Right lobe of liver (tissue), 4 donors: ENCODE results near the gene CSNK2A3.

Source experiments
- POLR2A ChIP-seq: fragments of 450-650 bp; IDR thresholded peaks from one replicate; pipeline ENCODE4 v1.6.1; 2017; ENCODE audit warnings: antibody characterized with exemption, mild to moderate bottlenecking
- TF ChIP-seq, protein P1 (sequence below), 4 donors: fragments of 200-600 bp in 3 of 4; fragments of 450-650 bp in 1 of 4; IDR thresholded peaks; one replicate each; pipeline versions ENCODE4 v1.5.1 to v1.8.0; 2016 to 2022; ENCODE audit warnings: antibody characterized with exemption in 4 of 4, mild to moderate bottlenecking in 2 of 4
- donor health status: DM: no; HTN: no; CAD: no.
- donor health status: DM: no; HTN: no; CAD: no.
- donor health status: DM: no; HTN: yes; CAD: no.

- TF ChIP-seq, protein P1, sequence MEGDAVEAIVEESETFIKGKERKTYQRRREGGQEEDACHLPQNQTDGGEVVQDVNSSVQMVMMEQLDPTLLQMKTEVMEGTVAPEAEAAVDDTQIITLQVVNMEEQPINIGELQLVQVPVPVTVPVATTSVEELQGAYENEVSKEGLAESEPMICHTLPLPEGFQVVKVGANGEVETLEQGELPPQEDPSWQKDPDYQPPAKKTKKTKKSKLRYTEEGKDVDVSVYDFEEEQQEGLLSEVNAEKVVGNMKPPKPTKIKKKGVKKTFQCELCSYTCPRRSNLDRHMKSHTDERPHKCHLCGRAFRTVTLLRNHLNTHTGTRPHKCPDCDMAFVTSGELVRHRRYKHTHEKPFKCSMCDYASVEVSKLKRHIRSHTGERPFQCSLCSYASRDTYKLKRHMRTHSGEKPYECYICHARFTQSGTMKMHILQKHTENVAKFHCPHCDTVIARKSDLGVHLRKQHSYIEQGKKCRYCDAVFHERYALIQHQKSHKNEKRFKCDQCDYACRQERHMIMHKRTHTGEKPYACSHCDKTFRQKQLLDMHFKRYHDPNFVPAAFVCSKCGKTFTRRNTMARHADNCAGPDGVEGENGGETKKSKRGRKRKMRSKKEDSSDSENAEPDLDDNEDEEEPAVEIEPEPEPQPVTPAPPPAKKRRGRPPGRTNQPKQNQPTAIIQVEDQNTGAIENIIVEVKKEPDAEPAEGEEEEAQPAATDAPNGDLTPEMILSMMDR (IDR thresholded peaks at IDR 0.05) = no peak
- TF ChIP-seq POLR2A = no peak
Observed at GRCh38 chr11:11345099-11345498, 8.0 kb downstream of the CSNK2A3 start.
